Mesodermal cell (in vitro differentiated cells): Measurements from ENCODE around the gene TIGD3.

Source experiments
- H3K27ac ChIP-seq: 2 replicates; pipeline ENCODE4 v1.7.0; 2013; ENCODE audit warnings: mild to moderate bottlenecking, low read depth, low read length, moderate library complexity; ENCODE audit not compliant: severe bottlenecking
- H3K36me3 ChIP-seq: 2 replicates; pipeline ENCODE4 v1.7.1; 2013; ENCODE audit warnings: mild to moderate bottlenecking, low read length, moderate library complexity; ENCODE audit not compliant: control insufficient read depth, insufficient read depth
- H3K4me1 ChIP-seq: one replicate; pipeline ENCODE4 v1.7.1; 2013; ENCODE audit warnings: mild to moderate bottlenecking, low read length; ENCODE audit not compliant: insufficient read depth, control insufficient read depth, poor library complexity, severe bottlenecking
- H3K4me3 ChIP-seq: 2 replicates; pipeline ENCODE4 v1.7.0; 2013; ENCODE audit warnings: low read length, control low read depth, mild to moderate bottlenecking; ENCODE audit not compliant: insufficient read depth, poor library complexity, severe bottlenecking; ENCODE audit errors: extremely low read depth
- H3K9me3 ChIP-seq: 2 replicates; pipeline ENCODE4 v1.7.1; 2013; ENCODE audit warnings: mild to moderate bottlenecking, low read length, moderate library complexity; ENCODE audit not compliant: control insufficient read depth
- WGBS, 2 experiments: methylation state at CpG; one replicate each; pipeline ENCODE4 v1.1.5; 2013; ENCODE audit warnings: missing lambda C conversion rate in 2 of 2; ENCODE audit not compliant: insufficient coverage in 2 of 2; 5-methylcytosine and 5-hydroxymethylcytosine counted together

TIGD3 gene

GRCh38 chr11:65392186-65392829 lies 37.8 kb downstream of the TIGD3 start:
- Histone ChIP-seq H3K9me3 (no peaks in the 10 kb centered on the region), H3K4me3 (no peak overlapping the region), H3K27ac (no peak overlapping the region), H3K36me3 (peaks cover 87% of the 10 kb centered on the region), H3K4me1 (peaks cover 41% of the 10 kb centered on the region)
- WGBS, 2 experiments: 79 to 91% methylated on average over 10 to 13 of the region's 13 CpGs

GRCh38 chr11:65392899-65393298 lies 38.3 kb downstream of the TIGD3 start:
- Histone ChIP-seq H3K4me1 (peaks cover 41% of the 10 kb centered on the region), H3K9me3 (no peaks in the 10 kb centered on the region)
- WGBS, 2 experiments: 96 to 100% methylated on average over 4 to 5 of the region's 5 CpGs

GRCh38 chr11:65393513-65394079 lies 39.0 kb downstream of the TIGD3 start:
- Histone ChIP-seq H3K27ac (no peak overlapping the region), H3K4me3 (no peak overlapping the region), H3K36me3 (peaks cover 92% of the 10 kb centered on the region), H3K9me3 (no peaks in the 10 kb centered on the region), H3K4me1 (peaks cover 41% of the 10 kb centered on the region)
- 88 to 90% methylated on average over 15 to 17 of the region's 17 CpGs for WGBS, 2 experiments

More at GRCh38 chr11:65392899-65393298, 38.3 kb downstream of the TIGD3 start:
- Histone ChIP-seq H3K4me3 (no peak overlapping the region), H3K36me3 (peaks cover 92% of the 10 kb centered on the region), H3K27ac (no peak overlapping the region)

GRCh38 chr11:65394125-65394536 lies 39.6 kb downstream of the TIGD3 start:
- 96 to 98% methylated on average over 17 to 20 of the region's 20 CpGs for WGBS, 2 experiments
- H3K9me3 ChIP-seq: no peaks in the 10 kb centered on the region
- H3K4me1 ChIP-seq: peaks cover 38% of the 10 kb centered on the region
- no peak overlapping the region for H3K4me3 ChIP-seq
- H3K27ac ChIP-seq: no peak overlapping the region
- peaks cover 88% of the 10 kb centered on the region for H3K36me3 ChIP-seq

GRCh38 chr11:65395961-65396530 lies 41.5 kb downstream of the TIGD3 start:
- Histone ChIP-seq H3K4me3 (no peak overlapping the region), H3K9me3 (no peaks in the 10 kb centered on the region), H3K27ac (peak overlapping the region; percentile 16), H3K36me3 (peaks cover 94% of the 10 kb centered on the region), H3K4me1 (peaks cover 21% of the 10 kb centered on the region)
- WGBS, 2 experiments: 95 to 96% methylated on average over 11 to 13 of the region's 15 CpGs

GRCh38 chr11:65396769-65397745 lies 42.5 kb downstream of the TIGD3 start:
- Histone ChIP-seq H3K36me3 (peaks cover 89% of the 10 kb centered on the region), H3K4me1 (peaks cover 11% of the 10 kb centered on the region), H3K4me3 (no peak overlapping the region), H3K27ac (no peak overlapping the region), H3K9me3 (no peaks in the 10 kb centered on the region)
- WGBS, 2 experiments: 96 to 98% methylated on average over 35 to 37 of the region's 38 CpGs

GRCh38 chr11:65398362-65398910 lies 43.9 kb downstream of the TIGD3 start:
- no peak overlapping the region for H3K4me3 ChIP-seq
- H3K27ac ChIP-seq: no peak overlapping the region
- no peaks in the 10 kb centered on the region for H3K9me3 ChIP-seq
- peaks cover 89% of the 10 kb centered on the region for H3K36me3 ChIP-seq
- H3K4me1 ChIP-seq: peaks cover 2% of the 10 kb centered on the region
- 92 to 94% methylated on average over 10 to 16 of the region's 16 CpGs for WGBS, 2 experiments

- H3K4me1 ChIP-seq: peaks cover 2% of the 10 kb centered on the region
- no peaks in the 10 kb centered on the region for H3K9me3 ChIP-seq
- WGBS, 2 experiments: 97 to 98% methylated on average over 12 to 13 of the region's 13 CpGs
- peaks cover 89% of the 10 kb centered on the region for H3K36me3 ChIP-seq
- H3K27ac ChIP-seq: no peak overlapping the region
- H3K4me3 ChIP-seq: no peak overlapping the region
These were observed 44.7 kb downstream of the TIGD3 start for GRCh38 chr11:65399249-65399648.

GRCh38 chr11:65399845-65400244 lies 45.3 kb downstream of the TIGD3 start:
- Histone ChIP-seq H3K4me1 (peaks cover 5% of the 10 kb centered on the region), H3K9me3 (no peaks in the 10 kb centered on the region), H3K36me3 (peaks cover 89% of the 10 kb centered on the region), H3K4me3 (no peak overlapping the region), H3K27ac (no peak overlapping the region)
- WGBS, 2 experiments: 90 to 94% methylated on average over 8 of the region's 10 CpGs
